PFSK-1 (cell line): ENCODE measurements around the gene FBXO5.

Experiments
- FOXP2 ChIP-seq: optimal IDR thresholded peaks from 2 replicates; pipeline ENCODE3; 2011; ENCODE audit warnings: borderline replicate concordance, control low read depth, inconsistent platforms; ENCODE audit not compliant: insufficient read depth; ENCODE audit errors: extremely low read length, extremely low read depth
- POLR2AphosphoS5 ChIP-seq: IDR thresholded peaks from 2 replicates; pipeline ENCODE4 v1.6.1; 2012; ENCODE audit warnings: low read depth, mild to moderate bottlenecking, control low read depth, low read length, moderate library complexity
- REST ChIP-seq, 2 experiments: IDR thresholded peaks; 2 replicates each; pipeline versions ENCODE4 v1.6.1 to v1.8.0; 2011 to 2012; ENCODE audit warnings: low read depth in 2 of 2, low read length in 2 of 2, control low read depth in 1 of 2, inconsistent platforms in 1 of 2, mild to moderate bottlenecking in 1 of 2, moderate library complexity in 1 of 2; ENCODE audit not compliant: insufficient read depth in 1 of 2
- SIN3A ChIP-seq: IDR thresholded peaks from 2 replicates; pipeline ENCODE4 v1.6.1; 2012; ENCODE audit warnings: mild to moderate bottlenecking, low read length, moderate library complexity, borderline replicate concordance; ENCODE audit not compliant: insufficient read depth
- TAF1 ChIP-seq: IDR thresholded peaks from 2 replicates; pipeline ENCODE4 v1.6.1; 2012; ENCODE audit warnings: low read length, control low read depth, borderline replicate concordance; ENCODE audit not compliant: insufficient read depth

The FBXO5 gene

DNA sequence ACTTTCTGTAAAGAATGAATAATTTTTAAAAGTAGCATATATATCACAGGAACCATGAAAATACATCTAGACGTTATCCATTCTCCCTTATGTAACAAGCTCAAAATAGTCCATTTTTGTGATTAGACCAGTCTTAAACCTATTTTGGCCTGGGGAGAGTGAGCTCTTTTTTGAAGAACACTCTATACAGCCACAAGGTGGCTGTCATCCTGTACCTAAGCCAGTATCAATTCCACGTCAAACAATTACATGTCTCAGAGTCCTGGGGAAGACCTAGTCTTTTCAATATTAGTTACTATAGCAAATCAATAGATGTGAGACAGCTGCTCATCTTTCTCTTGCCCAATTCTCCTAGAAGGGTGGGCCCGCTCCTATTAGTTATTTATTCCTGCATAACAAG is 28.4 kb downstream of the FBXO5 start:
- TF ChIP-seq FOXP2 (no peak), POLR2AphosphoS5 (no peak), TAF1 (no peak), SIN3A (no peak), REST (IDR thresholded peaks at IDR 0.05; ENCODE audit: insufficient read depth in 1 of 2, low read depth in 2 of 2, low read length in 2 of 2) (no peak)

DNA sequence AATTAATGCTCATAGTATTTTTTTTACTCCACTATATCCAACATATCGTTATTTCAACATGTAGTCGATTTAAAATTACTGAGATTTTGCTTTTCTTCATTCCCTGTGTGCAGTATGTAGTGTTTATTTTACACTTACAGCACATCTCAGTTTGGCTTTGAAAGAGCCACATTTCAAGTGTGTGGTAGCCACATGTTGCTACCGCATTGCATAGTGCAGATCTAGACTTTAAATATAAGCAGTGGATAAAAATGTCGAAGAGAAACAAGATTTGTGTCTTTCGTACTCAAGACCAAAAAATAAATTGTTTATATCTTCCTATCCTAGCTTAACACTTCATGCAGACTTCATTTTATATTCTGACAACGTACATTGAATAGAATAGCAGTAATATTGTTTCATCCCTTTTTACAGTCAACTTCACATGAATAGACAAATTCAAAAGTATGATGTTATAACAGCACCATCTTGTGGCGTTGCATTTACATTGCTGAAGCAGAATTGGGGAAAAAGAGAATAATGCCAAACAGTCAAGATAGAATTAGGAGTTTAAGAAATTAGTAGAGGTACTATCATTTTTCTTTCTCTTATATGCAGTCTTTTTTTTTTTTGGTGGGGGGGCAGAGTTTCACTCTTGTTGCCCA is 29.9 kb downstream of the FBXO5 start:
- TF ChIP-seq FOXP2: no peak
- TF ChIP-seq POLR2AphosphoS5: no peak
- TF ChIP-seq REST (IDR thresholded peaks at IDR 0.05; ENCODE audit: insufficient read depth in 1 of 2, low read depth in 2 of 2, low read length in 2 of 2): no peak
- no peak for TF ChIP-seq SIN3A
- no peak for TF ChIP-seq TAF1

- TF ChIP-seq TAF1 (no peak), FOXP2 (no peak), REST (IDR thresholded peaks at IDR 0.05; ENCODE audit: insufficient read depth in 1 of 2, low read depth in 2 of 2, low read length in 2 of 2) (no peak), SIN3A (no peak), POLR2AphosphoS5 (no peak)
These were observed 30.8 kb downstream of the FBXO5 start for GRCh38 chr6:152952045-152952444.

DNA sequence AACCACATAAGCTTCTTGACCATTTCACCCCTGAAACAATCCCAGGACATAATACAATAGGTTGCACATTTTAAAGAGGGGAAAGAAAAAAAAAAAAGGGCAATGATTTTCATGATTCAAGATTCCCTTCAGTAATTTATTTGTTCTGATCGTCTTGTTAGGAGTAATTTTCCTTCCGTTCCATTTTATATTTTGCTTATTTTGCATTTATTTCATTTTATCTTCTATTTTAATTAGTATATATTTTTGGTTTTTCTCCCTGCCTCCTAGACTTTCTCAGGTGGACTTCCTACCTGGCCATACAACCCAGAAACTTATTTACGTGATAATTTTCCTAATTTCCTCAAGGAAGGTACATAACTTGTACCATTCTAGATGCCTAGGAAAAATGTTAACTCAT is 32.6 kb downstream of the FBXO5 start:
- TF ChIP-seq POLR2AphosphoS5 (no peak), FOXP2 (no peak), TAF1 (no peak), SIN3A (no peak), REST (IDR thresholded peaks at IDR 0.05; ENCODE audit: insufficient read depth in 1 of 2, low read depth in 2 of 2, low read length in 2 of 2) (no peak)
